Stimulated activated CD4-positive, alpha-beta T cell treated with anti-CD3 and anti-CD28 coated beads, TNF-alpha, amount 100 ng/mL, for 1 hour (primary cell): ENCODE results near the gene TNRC6A.

ENCODE experiments used
- DNase-seq, 3 donors: peaks; one replicate each; pipeline ENCODE4 v3.0.0-alpha.2; 2020; ENCODE audit warnings: low read depth in 3 of 3, low spot score in 1 of 3

TNRC6A gene

DNA sequence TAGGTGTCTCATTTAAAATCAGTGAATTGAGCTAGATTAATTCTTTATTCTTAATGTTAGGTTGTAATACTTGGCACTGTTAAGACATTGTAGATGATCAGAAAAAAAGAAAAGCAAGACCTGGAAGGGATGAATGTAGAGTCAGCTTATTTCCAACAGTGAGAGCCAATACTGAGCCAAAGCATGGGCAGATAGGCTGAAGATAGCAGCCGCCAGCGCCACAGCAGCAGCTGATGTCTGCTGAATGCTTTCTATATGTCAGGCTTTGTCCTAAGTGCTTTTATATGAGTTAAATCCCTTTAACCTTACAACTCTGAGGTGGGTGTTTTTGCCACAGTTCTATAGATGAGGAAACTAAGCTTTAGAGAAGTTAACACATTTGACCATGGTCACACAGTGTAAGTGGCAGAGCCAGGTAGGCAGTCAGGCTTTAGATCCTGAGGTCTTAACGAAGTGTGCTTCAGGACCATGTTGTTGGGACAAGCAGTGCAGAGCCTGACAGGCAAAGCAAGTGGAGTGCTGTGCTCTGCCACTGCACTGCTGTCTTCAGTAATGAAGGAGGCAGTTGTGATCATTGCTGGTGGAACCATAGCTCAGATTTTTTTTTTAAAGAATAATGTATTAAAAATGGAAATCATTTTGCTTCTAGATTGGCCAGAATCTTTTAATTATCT is 25.9 kb downstream of the TNRC6A start:
- DNase-seq, result no peak

DNA sequence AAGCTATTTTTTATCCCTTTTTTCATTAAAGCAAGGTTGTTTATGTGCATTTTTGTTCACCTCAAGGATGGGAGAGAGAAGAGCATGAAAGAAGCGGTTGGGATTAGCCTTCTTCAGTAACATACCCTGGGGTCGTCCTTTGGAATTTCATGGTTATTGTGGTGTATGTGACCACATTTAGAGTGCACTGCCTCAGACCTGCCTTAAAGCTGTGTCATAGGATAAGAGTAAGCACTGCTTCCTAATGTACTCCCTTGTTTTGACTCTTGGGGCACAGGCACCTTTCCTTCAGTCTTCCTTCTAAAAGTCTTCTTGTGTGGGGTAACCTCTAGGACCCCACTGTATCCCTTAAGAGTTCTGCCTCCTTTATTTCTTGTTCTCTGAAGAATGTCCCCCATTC is 28.9 kb downstream of the TNRC6A start:
- DNase-seq, result no peak

DNA sequence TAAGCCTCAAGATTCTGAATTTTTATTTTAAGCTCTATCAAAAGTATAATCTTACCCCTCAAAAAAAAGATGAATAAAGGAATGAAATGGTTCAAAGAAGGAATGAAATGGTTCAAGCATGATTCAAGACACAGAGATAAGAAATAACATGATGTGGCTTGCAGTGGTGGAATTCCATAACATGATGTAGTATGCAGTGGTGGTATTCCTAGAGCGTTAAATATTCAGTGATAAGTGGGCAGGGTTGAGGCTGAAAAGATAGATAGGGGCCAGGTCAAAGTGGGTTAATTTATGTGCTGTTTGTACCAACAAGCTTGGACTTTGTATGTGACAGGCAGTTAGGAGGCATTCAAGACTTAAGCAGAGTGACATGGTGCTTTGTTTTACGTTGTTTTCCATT is 29.6 kb downstream of the TNRC6A start:
- no peak for DNase-seq

DNA sequence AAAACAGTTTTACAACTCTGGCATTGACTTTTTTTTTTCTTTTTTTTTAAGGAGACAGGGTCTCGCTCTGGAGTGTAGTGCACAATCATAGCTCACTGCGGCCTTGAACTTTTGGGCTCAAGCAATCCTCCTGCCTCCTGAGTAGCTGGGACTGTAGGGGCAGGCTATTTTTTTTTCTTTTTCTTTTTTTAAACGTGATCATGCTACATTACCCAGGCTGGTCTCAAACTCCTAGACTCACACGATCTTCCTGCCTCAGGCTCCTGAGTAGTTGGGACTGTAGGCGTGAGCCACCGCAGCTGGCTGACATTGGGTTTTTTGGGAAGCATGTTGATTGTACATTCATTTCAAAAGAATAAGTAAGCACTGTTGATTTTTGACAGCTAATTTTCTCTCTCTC is 32.1 kb downstream of the TNRC6A start:
- DNase-seq, result no peak

DNA sequence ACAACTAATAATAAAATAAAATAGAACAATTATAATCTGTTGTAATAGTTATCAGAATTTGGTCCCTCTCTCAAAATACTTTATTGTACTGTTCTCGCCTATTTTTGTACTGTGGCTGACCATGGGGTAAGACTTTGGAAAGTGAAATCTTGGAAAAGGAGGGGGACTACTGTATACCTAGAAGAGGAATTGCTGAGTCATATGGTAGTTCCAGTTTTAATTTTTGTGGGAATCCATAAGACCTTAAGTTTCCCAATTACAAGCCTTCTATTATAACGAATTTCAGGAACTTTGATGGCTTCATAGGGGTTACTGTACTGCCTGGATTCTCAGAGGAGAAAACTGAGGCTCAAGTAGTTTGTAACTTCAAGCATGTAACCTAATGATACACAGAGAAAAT is 35.5 kb downstream of the TNRC6A start:
- no peak for DNase-seq

DNA sequence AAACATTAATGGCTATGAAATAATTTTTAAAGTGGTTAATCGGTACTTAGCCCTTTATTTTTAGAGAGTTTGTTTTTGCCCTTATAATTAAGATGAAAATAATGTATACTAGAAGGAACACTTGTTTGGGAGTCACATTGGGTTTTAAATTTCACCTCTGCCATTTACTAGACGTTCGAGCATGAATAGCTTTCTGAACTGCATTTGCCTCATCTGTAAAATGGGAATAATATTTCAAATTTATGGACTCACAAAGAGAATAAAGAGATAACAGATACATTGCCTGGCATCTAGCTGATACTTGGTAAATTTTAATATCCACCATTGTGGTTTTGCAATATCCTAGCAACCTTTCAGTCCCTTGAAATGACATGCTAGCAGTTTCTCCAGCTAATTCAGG is 36.6 kb downstream of the TNRC6A start:
- DNase-seq, result no peak

DNA sequence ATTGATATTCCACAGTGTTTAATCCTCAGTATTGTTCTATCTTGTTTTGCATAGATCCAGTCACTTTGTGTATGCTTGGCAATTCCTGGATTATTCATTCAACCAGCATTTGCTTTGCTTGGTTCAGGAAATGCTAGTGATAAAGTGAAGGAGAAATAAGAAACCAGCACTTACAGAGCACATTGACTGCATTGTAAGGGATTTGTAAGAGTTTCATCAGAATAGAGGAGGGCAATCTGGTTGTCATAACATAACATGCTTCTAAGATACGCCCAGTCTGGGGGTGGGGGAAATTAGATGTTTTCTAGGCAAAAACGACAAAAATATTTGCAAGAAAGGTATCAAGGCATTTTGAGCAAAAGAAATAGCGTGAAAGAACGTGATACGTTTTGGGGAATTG is 40.4 kb downstream of the TNRC6A start:
- no peak for DNase-seq

DNA sequence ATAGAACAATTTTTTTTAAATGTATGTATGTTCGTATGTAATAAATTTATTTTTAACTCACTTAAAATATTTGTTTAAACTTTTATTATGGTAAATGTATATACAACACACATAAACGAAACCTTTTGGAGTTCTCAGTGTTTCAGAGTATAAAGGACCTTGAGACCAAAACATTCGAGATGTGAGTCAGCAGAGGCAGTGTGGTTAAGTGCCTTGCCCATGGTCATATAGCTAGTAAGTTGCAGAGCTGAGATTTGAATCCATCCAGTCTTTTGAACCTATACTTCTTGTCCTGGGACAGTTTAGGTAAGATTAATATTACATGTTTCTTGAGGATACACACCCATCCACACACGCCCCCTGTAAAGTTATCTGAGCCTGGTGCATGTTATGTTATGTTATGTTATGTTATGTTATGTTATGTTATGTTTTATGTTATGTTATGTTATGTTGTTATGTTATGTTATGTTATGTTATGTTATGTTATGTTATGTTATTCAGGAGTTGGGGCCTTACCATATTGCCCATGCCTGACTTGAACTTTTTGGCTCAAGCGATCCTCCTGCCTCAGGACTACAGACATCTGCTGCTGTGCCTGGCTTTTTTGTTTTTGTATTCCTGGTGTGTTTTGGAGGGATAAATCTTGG is 41.8 kb downstream of the TNRC6A start:
- DNase-seq, result no peak

DNA sequence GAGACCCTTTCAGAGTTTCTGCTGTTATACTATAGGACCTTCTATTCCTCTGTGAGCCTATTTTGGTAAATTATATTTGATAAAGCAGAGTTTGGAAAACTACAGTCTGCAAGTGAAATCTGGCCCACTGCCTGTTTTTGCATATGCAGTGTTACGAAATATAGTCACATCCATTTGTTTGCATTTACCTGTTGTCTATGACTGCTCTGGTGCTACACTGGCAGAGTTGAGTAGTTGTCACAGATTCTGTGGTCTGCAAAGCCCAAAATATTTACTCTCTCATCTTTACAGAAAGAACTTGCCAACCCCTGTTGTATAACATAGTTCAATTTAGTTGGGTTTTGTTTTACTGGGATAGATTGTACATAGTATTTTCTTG is 42.3 kb downstream of the TNRC6A start:
- no peak for DNase-seq

DNA sequence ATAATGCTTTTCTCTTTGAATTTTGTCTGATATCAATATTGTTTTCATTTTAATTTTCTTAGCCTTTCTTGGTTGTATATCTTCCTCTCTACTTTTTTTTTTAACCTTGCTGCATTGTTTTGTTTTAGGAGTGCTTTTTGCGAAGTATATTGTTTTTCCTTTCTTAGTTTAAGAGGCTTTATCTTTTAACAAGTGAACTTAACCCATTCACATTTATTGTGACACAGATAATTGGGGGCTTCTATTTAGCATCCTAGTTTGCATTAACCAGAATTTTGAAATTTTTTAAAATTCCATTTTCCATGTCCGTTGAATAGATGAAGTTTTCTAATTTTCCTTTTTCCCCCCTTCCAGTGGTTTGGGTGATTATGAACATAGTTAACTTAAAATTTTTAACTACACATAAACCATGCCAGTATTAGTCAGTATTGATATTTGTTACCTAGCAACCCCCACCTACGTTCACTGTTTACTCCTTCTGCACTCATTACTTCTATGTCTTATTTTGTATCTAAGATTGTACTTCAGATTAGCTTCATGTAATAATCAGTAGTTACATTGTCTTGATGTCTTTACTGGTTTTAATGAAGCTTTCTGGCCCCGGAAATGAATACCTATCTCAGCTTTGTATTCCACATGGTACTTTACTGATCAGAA is 44.4 kb downstream of the TNRC6A start:
- DNase-seq, result no peak

DNA sequence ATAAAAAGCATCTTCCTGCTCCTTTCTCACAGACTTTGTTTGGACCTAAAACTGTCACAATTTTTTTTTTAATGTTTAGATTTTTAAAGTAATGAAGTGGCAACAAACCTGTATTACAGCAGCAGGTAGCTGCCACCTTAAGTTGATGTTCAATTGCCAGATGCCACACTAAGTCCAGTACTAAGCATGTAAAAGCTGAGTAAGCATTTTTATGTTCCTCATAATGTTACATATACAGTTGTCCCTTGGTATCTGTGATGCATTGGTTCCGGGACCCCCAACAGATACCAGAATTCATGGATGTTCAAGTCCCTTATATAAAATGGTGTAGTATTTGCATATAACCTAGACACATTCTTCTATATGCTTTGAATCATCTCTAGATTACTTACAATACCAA is 45.1 kb downstream of the TNRC6A start:
- no peak for DNase-seq

DNA sequence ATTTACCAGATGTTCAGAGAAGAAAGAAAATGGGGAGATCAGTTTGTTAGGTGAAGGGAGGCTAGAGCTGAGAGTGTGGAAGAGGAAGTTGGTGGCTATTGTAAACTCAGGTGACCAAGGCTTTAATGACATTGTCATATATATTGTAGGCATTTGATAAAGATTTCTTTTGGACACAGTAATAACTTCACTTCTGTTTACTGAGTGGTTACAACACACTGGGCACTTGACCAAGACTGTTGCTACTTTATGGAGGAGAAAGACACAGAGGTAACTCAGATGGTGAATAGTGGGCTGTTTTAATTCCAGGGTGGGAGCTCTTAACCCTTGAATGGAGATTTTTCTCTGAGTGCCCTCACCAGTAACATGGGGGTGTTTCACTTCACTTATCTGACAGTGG is 46.0 kb downstream of the TNRC6A start:
- no peak for DNase-seq

DNA sequence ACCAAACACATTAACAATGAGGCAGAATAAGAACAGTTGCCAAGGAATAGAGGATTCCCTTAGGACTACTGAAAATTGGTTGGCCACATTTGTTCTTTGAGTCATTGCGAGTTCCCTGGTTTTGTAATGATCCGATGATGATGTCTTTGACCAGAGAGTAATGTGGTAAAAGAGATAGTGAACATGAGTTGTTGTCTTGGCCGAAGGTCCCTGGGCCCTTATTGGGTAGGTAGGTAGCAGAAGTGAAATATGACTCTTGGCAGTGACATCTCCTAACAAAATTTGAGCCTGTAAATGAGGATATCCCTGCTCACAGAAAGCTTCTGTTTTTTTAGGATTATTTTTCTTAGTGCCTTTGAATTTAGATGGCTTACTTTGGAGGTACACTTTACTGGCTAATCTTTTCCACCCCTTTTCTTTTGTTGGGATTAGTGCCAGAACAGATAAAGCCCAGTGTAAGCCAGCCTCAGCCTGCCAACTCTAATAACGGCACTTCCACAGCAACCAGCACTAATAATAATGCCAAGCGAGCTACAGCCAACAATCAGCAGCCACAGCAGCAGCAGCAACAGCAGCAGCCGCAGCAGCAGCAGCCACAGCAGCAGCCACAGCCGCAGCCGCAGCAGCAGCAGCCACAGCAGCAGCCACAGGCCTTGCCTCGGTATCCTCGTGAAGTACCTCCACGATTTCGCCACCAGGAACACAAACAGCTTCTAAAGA is 47.2 kb downstream of the TNRC6A start:
- no peak for DNase-seq

DNA sequence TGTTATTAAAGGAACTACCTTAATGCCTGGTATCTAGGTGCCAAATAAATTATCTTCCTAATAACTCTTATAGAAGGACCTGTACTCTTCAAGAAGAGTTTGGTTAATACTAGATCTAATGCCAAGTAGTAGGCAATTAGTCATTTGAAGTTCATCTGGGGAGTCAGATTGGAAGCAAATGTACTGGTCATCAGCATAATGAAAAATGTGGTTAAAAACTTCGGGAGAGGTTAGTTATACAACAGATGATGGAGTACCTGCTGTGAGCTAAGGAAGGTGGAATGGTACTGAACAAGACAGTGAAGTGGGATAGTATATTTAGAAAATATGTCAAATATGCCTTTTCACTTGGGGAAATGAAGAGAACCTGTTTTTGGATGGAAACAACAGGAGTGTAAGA is 49.2 kb downstream of the TNRC6A start:
- DNase-seq, result no peak

DNA sequence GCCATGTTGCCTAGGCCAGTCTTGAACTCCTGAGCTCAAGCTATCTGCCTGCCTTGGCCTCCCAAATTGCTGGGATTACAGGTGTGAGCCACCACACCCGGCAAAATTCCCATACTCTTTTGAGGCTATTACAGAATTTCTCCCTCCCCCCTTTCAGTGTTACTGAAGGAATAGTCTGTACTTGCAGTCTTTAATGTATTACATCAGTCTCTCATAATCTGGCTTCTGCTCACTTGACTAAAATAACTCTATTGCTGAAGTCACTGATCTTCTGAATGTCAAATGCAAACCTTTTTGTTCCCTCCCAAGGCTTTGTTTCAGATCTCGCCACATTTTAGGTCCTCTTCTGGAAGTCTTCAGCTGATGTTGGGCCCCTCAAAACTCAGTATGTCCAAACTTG is 51.8 kb downstream of the TNRC6A start:
- DNase-seq, result no peak

DNA sequence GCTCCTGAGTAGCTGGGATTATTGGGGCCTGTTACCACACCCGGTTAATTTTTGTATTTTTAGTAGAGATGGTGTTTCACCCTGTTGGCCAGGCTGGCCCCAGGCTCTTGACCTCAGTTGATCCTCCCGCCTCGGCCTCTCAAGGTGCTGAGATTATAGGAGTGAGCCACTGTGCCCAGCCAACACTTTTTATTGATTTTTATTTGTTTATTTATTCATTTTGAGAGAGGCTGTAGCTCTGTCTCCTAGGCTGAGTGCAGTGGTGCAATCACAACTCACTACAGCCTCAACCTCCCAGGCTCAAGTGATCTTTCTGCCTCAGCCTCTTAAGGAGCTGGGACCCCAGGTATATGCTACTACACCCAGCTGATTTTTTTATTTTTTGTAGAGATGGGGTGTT is 54.7 kb downstream of the TNRC6A start:
- DNase-seq, result no peak

DNA sequence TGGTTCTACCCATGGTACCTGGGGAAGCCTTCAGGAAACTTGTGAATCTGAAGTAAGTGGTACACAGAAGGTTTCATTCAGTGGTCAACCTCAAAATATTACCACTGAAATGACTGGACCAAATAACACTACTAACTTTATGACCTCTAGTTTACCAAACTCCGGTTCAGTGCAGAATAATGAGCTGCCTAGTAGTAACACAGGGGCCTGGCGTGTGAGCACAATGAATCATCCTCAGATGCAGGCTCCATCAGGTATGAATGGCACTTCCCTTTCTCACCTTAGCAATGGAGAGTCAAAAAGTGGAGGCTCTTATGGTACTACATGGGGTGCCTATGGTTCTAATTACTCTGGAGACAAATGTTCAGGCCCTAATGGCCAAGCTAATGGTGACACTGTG is 60.4 kb downstream of the TNRC6A start:
- no peak for DNase-seq

DNA sequence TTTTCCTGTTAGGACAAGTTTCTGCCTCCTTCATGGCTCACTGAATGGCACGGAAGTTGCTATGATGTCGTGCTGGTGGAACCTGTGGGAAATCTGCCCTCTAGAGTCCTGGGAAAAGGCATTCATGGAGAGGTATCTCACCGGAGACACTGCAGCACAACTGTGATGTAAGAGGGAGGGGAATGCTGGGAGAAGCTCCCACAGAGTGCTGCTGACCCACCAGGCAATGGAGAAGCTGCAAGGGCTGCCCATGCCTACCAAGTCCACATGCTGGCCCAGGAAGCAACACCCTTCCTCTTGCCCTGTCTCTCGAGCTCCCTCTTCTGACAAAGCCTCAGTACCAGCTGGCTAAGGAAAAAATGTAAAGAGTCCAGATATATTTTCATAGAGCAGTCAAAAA is 71.1 kb downstream of the TNRC6A start:
- DNase-seq, result no peak

DNA sequence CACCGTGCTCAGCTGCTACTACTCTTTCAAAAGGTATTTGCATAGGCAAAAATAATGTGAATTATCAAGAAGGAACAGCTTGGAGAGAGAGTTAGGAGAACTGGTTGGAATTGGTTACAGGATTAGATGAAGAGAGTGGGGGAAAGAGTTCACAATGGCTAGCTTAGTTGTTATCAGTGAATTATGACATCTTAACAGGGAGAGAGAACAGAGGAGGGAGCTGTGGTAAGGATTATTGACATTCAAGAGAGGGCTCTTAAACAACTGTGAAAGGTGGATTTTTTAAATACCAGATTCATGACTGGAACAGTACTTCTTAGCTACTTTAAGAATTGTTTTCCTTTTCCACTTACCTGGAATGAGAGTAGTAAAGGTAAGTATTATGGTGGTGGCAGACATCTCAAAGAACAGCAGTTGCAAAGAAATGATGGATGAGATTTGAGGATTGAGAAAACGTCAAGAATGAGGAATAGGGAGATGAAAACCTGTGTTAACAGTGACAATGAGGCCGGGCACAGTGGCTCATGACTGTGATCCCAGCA is 72.4 kb downstream of the TNRC6A start:
- DNase-seq, result no peak

DNA sequence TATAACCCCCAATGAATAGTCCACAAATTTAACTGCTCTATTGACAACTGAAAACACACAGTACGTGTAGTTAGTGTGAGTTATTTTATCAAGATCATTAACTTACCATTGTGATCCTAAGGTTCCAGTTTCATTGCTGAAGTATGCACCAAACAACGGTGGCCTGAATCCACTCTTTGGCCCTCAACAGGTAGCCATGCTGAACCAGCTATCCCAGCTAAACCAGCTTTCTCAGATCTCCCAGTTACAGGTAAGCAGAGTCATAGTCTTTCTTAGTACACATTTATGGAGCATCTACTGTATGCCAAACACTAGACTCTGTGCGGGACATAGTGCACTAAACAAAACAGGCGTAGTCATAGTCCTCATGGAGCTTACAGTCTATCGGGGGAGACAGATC is 76.0 kb downstream of the TNRC6A start:
- DNase-seq, result no peak

DNA sequence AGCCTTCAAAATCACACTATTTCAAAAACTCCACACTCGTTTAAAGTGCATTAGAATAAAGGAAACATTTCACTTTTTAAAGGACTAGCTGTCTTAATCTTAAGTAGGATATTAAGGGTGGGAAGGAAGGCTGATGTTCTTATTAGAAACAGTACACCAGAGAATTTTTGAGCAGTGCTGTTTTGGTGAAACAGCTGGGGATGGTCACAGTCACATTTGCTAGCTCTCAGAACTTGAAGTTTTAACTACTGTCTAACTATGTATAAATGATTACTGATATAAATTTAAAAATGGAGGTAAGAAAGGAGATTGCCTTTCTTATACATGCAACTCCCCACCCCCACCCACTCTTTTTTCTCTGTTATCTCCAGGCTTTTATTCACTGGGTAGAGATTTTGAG is 77.8 kb downstream of the TNRC6A start:
- DNase-seq, result no peak
